ENCODE results near the gene YARS1. TPM values are rescaled to one million over a fixed set of nuclear protein-coding genes. Genes with fewer than 3 reads are reported as not detected.

Gene YARS1
- total and polyA plus RNA-seq, 2 donors (not counting 1 experiment from before 2014, with no cell fraction given), result 94.4 to 295 TPM

DNA sequence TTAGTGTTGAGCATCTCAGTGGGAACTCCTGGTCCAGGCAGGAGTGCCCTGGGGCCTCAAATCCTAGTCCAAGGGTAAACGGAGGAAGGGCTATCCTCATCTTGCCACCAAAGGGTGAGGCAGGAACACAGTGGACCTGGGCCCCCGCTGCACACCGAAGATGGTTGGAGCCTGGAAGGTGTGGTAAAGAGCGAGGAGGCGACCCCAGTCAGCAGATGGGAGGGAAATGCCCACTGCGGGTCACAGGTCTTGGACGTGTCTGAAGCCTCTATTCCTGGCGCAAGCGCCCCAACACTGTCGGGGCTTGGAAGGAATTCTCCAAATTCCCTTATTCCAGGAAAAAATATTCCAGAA lies 76.1 kb downstream of the YARS1 start:
- Histone ChIP-seq H3K4me2 (ENCODE audit: extremely low read depth, insufficient read depth, low read length) (peak overlapping the region; percentile 88), H3K27me3 (ENCODE audit: control insufficient read depth, insufficient read depth, low read length) (no peaks in the 10 kb centered on the region), H3K79me2 (ENCODE audit: control insufficient read depth, insufficient read depth, low read length) (no peaks in the 10 kb centered on the region), H3K4me1 (ENCODE audit: control insufficient read depth, extremely low read depth, insufficient read depth, low read length) (peaks cover 12% of the 10 kb centered on the region), H4K20me1 (ENCODE audit: control insufficient read depth, extremely low read depth, insufficient read depth, low read length) (no peaks in the 10 kb centered on the region), H3K27ac (ENCODE audit: insufficient read depth, low read length) (no peak overlapping the region), H2AFZ (ENCODE audit: low read length) (peak overlapping the region; percentile 64), H3K4me3 (replicated peaks in 1 of 4; ENCODE audit: control extremely low read depth in 1 of 4, insufficient read depth in 1 of 4, low read depth in 3 of 4, low read length in 4 of 4) (peak overlapping the region; percentile 55 to 74 (median 64)), H3K36me3 (ENCODE audit: control insufficient read depth, insufficient read depth, low read length) (no peaks in the 10 kb centered on the region), H3K9ac (ENCODE audit: insufficient read depth, low read length) (peak overlapping the region; percentile 48), H3K9me3 (ENCODE audit: control insufficient read depth, insufficient read depth, low read depth, low read length) (no peaks in the 10 kb centered on the region)
- no peak for DNase-seq (ENCODE audit: low read depth in 2 of 2)
- TF ChIP-seq, protein P1, sequence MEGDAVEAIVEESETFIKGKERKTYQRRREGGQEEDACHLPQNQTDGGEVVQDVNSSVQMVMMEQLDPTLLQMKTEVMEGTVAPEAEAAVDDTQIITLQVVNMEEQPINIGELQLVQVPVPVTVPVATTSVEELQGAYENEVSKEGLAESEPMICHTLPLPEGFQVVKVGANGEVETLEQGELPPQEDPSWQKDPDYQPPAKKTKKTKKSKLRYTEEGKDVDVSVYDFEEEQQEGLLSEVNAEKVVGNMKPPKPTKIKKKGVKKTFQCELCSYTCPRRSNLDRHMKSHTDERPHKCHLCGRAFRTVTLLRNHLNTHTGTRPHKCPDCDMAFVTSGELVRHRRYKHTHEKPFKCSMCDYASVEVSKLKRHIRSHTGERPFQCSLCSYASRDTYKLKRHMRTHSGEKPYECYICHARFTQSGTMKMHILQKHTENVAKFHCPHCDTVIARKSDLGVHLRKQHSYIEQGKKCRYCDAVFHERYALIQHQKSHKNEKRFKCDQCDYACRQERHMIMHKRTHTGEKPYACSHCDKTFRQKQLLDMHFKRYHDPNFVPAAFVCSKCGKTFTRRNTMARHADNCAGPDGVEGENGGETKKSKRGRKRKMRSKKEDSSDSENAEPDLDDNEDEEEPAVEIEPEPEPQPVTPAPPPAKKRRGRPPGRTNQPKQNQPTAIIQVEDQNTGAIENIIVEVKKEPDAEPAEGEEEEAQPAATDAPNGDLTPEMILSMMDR (conservative IDR thresholded peaks at IDR 0.05 in 1 of 2, IDR thresholded peaks at IDR 0.05 in 1 of 2; ENCODE audit: low read depth in 1 of 2, low read length in 2 of 2), result no peak
- no peak for TF ChIP-seq EZH2 (IDR thresholded peaks at IDR 0.05; ENCODE audit: low read length, missing control alignments)

DNA sequence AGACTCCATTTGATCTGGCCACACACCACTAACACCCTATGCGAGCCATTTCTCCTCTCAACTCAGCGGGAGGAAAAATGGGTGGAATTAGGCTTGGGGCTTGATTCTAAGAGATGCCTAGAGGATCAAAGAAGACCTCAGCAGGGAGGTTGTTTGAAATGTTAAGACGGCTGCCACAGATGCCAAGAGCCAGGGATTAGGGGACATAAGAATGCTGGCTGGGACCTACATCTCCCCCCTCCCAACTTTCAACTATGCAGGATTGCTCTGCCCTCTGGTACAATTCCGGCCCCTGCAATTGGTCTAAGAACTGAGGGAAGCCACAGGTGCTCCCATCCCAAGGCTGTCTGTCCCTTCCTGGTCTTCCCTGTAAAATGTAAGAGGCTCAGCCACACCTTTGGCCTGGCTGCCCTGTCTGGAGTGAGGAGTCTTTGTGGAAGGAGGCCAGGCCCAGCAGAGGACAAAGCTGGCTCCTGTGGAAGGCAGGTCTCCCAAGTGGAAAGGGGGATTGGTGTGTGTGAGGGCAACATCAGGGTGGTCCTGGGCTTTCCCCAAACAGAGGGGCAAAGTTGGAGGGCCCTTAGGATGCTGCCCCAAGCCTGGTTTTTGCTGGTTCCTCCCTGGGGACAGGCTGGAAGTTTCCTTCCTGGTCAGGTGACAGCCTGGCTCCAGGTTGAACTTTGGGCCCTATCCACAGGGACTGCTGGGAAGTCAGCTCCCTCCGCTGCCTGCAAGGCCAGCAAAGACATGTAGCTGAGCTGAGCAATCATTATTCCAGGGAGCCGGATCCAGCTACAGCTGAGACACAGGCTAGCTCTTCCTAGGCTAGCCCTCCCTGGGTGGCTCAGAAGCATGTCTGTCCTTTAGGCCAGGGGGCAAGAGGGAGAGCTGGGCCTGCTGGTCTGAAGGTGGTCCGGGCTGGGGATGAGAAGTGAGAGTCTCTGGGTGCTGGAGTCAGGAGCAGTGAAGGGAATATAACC lies 80.1 kb downstream of the YARS1 start:
- Histone ChIP-seq H2AFZ (ENCODE audit: low read length) (no peak overlapping the region), H3K36me3 (ENCODE audit: control insufficient read depth, insufficient read depth, low read length) (no peaks in the 10 kb centered on the region), H4K20me1 (ENCODE audit: control insufficient read depth, extremely low read depth, insufficient read depth, low read length) (no peaks in the 10 kb centered on the region), H3K4me1 (ENCODE audit: control insufficient read depth, extremely low read depth, insufficient read depth, low read length) (peaks cover 14% of the 10 kb centered on the region), H3K4me3 (replicated peaks in 1 of 4; ENCODE audit: control extremely low read depth in 1 of 4, insufficient read depth in 1 of 4, low read depth in 3 of 4, low read length in 4 of 4) (no peak overlapping the region), H3K4me2 (ENCODE audit: extremely low read depth, insufficient read depth, low read length) (no peak overlapping the region), H3K9ac (ENCODE audit: insufficient read depth, low read length) (no peak overlapping the region), H3K79me2 (ENCODE audit: control insufficient read depth, insufficient read depth, low read length) (no peaks in the 10 kb centered on the region), H3K27me3 (ENCODE audit: control insufficient read depth, insufficient read depth, low read length) (no peaks in the 10 kb centered on the region), H3K9me3 (ENCODE audit: control insufficient read depth, insufficient read depth, low read depth, low read length) (no peaks in the 10 kb centered on the region), H3K27ac (ENCODE audit: insufficient read depth, low read length) (no peak overlapping the region)
- DNase-seq (ENCODE audit: low read depth in 2 of 2), result no peak
- TF ChIP-seq, protein P1 (conservative IDR thresholded peaks at IDR 0.05 in 1 of 2, IDR thresholded peaks at IDR 0.05 in 1 of 2; ENCODE audit: low read depth in 1 of 2, low read length in 2 of 2), result no peak
- no peak for TF ChIP-seq EZH2 (IDR thresholded peaks at IDR 0.05; ENCODE audit: low read length, missing control alignments)

DNA sequence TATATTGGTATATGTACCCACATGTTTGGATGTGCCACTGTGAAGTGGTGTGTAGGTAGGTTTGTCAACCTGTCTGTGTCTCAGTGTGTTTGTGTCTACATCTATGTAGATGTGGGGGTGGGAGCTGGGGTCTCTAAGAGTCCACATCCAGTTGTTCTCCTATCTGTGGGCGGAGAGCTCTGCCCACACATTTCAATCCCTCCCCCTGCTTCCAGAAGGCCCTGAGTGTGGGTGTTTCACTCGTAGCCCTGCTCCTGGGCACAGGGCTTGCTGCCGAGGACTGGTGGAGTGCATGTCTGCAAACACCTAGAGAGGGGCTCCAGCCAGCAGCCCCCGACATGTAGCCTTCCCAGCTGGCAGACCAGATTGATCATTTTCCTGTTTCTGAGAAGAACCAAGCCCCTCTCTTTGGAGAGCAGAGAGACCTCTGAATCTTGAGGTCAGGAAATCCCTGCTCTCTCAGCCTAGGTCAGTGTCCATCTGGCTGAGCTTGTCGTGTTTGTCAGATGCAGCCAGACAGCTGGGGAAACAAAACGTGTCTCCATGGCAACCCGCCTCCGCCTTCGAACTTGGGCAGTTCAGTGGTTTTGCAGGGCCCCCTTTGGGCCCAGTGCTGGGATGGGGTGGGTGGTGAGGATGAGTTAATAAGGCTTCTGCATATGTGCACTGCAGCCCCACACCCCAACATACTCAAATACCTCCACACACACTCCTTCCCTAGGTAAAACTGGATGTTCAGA lies 83.4 kb downstream of the YARS1 start:
- H3K4me2 ChIP-seq (ENCODE audit: extremely low read depth, insufficient read depth, low read length), result no peak overlapping the region
- H3K4me3 ChIP-seq (replicated peaks in 1 of 4; ENCODE audit: control extremely low read depth in 1 of 4, insufficient read depth in 1 of 4, low read depth in 3 of 4, low read length in 4 of 4), result no peak overlapping the region
- H4K20me1 ChIP-seq (ENCODE audit: control insufficient read depth, extremely low read depth, insufficient read depth, low read length), result no peaks in the 10 kb centered on the region
- no peak overlapping the region for H2AFZ ChIP-seq (ENCODE audit: low read length)
- no peak overlapping the region for H3K9ac ChIP-seq (ENCODE audit: insufficient read depth, low read length)
- DNase-seq (ENCODE audit: low read depth in 2 of 2), result peak; percentile 49 to 58
- TF ChIP-seq, protein P1 (conservative IDR thresholded peaks at IDR 0.05 in 1 of 2, IDR thresholded peaks at IDR 0.05 in 1 of 2; ENCODE audit: low read depth in 1 of 2, low read length in 2 of 2), result no peak
- TF ChIP-seq EZH2 (IDR thresholded peaks at IDR 0.05; ENCODE audit: low read length, missing control alignments), result no peak
- H3K9me3 ChIP-seq (ENCODE audit: control insufficient read depth, insufficient read depth, low read depth, low read length), result no peaks in the 10 kb centered on the region
- H3K27ac ChIP-seq (ENCODE audit: insufficient read depth, low read length), result peak overlapping the region; percentile 43
- H3K4me1 ChIP-seq (ENCODE audit: control insufficient read depth, extremely low read depth, insufficient read depth, low read length), result peaks cover 19% of the 10 kb centered on the region
- H3K79me2 ChIP-seq (ENCODE audit: control insufficient read depth, insufficient read depth, low read length), result no peaks in the 10 kb centered on the region
- H3K36me3 ChIP-seq (ENCODE audit: control insufficient read depth, insufficient read depth, low read length), result no peaks in the 10 kb centered on the region
- no peaks in the 10 kb centered on the region for H3K27me3 ChIP-seq (ENCODE audit: control insufficient read depth, insufficient read depth, low read length)

All from fibroblast of lung (primary cell).